CD14-positive monocyte (primary cell): ENCODE measurements around the gene TRIM44. TPM values are rescaled to one million over a fixed set of nuclear protein-coding genes. Genes with fewer than 3 reads are reported as not detected.

Experiments
- DNase-seq, 3 donors: peaks; one replicate each; pipeline ENCODE4 v3.0.0-alpha.2; 2011 to 2022
- H2AFZ ChIP-seq: 2 replicates; pipeline ENCODE4 v1.6.0; 2012; ENCODE audit warnings: mild to moderate bottlenecking, low read depth, low read length, inconsistent platforms; ENCODE audit not compliant: insufficient read depth, poor library complexity, severe bottlenecking
- H3K27ac ChIP-seq, 2 donors: 1 replicate in 1 of 2; 2 replicates in 1 of 2; pipeline ENCODE4 v1.5.1; 2012 to 2013; ENCODE audit warnings: low read length in 2 of 2, control low read depth in 1 of 2, inconsistent platforms in 1 of 2, low read depth in 1 of 2, mild to moderate bottlenecking in 1 of 2
- H3K27me3 ChIP-seq, 2 donors: one replicate each; pipeline versions ENCODE4 v1.6.0 to v1.6.1; 2011 to 2013; ENCODE audit warnings: low read length in 2 of 2; ENCODE audit not compliant: control insufficient read depth in 2 of 2, insufficient read depth in 2 of 2
- H3K36me3 ChIP-seq, 2 donors: replicated peaks in 1 of 2; 1 replicate in 1 of 2; 2 replicates in 1 of 2; pipeline versions ENCODE4 v1.5.1 to v1.6.1; 2012 to 2013; ENCODE audit warnings: low read length in 2 of 2, control low read depth in 1 of 2, inconsistent platforms in 1 of 2, mild to moderate bottlenecking in 1 of 2; ENCODE audit not compliant: insufficient read depth in 2 of 2, control insufficient read depth in 1 of 2
- H3K4me1 ChIP-seq, 2 donors: 1 replicate in 1 of 2; 2 replicates in 1 of 2; pipeline versions ENCODE4 v1.5.1 to v1.6.1; 2012 to 2013; ENCODE audit warnings: low read length in 2 of 2, control low read depth in 1 of 2, inconsistent platforms in 1 of 2, mild to moderate bottlenecking in 1 of 2, moderate library complexity in 1 of 2; ENCODE audit not compliant: insufficient read depth in 2 of 2, control insufficient read depth in 1 of 2
- H3K4me2 ChIP-seq: replicated peaks from 2 replicates; pipeline ENCODE3; 2012; ENCODE audit warnings: low read length, moderate library complexity, mild to moderate bottlenecking; ENCODE audit not compliant: poor library complexity, severe bottlenecking; ENCODE audit errors: extremely low read depth
- H3K4me3 ChIP-seq, 3 experiments: fragments of 200-600 bp in 1 of 3; sonication (generic) in 1 of 3; replicated peaks in 1 of 3; 1 replicate in 2 of 3; 2 replicates in 1 of 3; pipeline ENCODE4 v1.5.1; 2011 to 2013; ENCODE audit warnings: low read length in 3 of 3, mild to moderate bottlenecking in 3 of 3, control low read depth in 2 of 3, low read depth in 2 of 3, inconsistent platforms in 1 of 3, moderate library complexity in 1 of 3
- H3K79me2 ChIP-seq: 2 replicates; pipeline ENCODE4 v1.6.0; 2012; ENCODE audit warnings: mild to moderate bottlenecking, control low read depth, inconsistent platforms, low read length, moderate library complexity; ENCODE audit not compliant: insufficient read depth
- H3K9ac ChIP-seq: 2 replicates; pipeline ENCODE4 v1.6.0; 2017; ENCODE audit warnings: low read length, mild to moderate bottlenecking; ENCODE audit not compliant: insufficient read depth, poor library complexity, severe bottlenecking
- H3K9me3 ChIP-seq, 2 donors: replicated peaks in 1 of 2; 1 replicate in 1 of 2; 2 replicates in 1 of 2; pipeline versions ENCODE4 v1.5.1 to v1.6.1; 2012 to 2013; ENCODE audit warnings: low read length in 2 of 2, control low read depth in 1 of 2; ENCODE audit not compliant: control insufficient read depth in 1 of 2, insufficient read depth in 1 of 2
- H4K20me1 ChIP-seq: 2 replicates; pipeline ENCODE4 v1.6.0; 2012; ENCODE audit warnings: mild to moderate bottlenecking, low read length, control low read depth, moderate library complexity; ENCODE audit not compliant: insufficient read depth
- H3K27ac Mint-ChIP-seq, 7 donors: one replicate each; pipeline ENCODE4 v1.8.0; 2020; ENCODE audit warnings: mild to moderate bottlenecking in 7 of 7, mixed read lengths in 7 of 7, moderate library complexity in 6 of 7, inconsistent platforms in 2 of 7
- H3K27me3 Mint-ChIP-seq, 3 donors: one replicate each; pipeline ENCODE4 v1.8.0; 2021 to 2022; ENCODE audit warnings: low read depth in 3 of 3, mild to moderate bottlenecking in 3 of 3, mixed read lengths in 3 of 3, moderate library complexity in 3 of 3, inconsistent platforms in 1 of 3
- H3K36me3 Mint-ChIP-seq, 2 donors: one replicate each; pipeline ENCODE4 v1.8.0; 2020; ENCODE audit warnings: mixed read lengths in 2 of 2, inconsistent platforms in 1 of 2, mild to moderate bottlenecking in 1 of 2
- H3K4me1 Mint-ChIP-seq: one replicate; pipeline ENCODE4 v1.8.0; 2020; ENCODE audit warnings: mild to moderate bottlenecking, mixed read lengths
- H3K4me3 Mint-ChIP-seq, 2 donors: one replicate each; pipeline ENCODE4 v1.8.0; 2020; ENCODE audit warnings: mild to moderate bottlenecking in 2 of 2, mixed read lengths in 2 of 2, moderate library complexity in 1 of 2
- H3K9me3 Mint-ChIP-seq, 7 donors: one replicate each; pipeline ENCODE4 v1.8.0; 2020 to 2022; ENCODE audit warnings: mixed read lengths in 7 of 7, mild to moderate bottlenecking in 6 of 7, moderate library complexity in 6 of 7, inconsistent platforms in 2 of 7
- CTCF ChIP-seq: fragments of 200-600 bp; IDR thresholded peaks from one replicate; pipeline ENCODE4 v1.8.0; 2022; ENCODE audit warnings: antibody characterized with exemption, mild to moderate bottlenecking
- WGBS: methylation state at CpG from one replicate; pipeline ENCODE4 v1.1.5; 2013; ENCODE audit warnings: missing lambda C conversion rate; ENCODE audit not compliant: insufficient coverage; 5-methylcytosine and 5-hydroxymethylcytosine counted together
- intact Hi-C, 2 donors: fragments of 100-400 bp; cut with micrococcal nuclease; formaldehyde crosslinking; loops; one replicate each; pipeline versions ENCODE4 v1.15.0 to v1.15.1; 2023
- polyA plus RNA-seq, 3 donors: library from polyadenylated mRNA; depleted of rRNA in 1 of 3; unstranded in 2 of 3; stranded (reverse) in 1 of 3; fragments of 300-500 nt in 2 of 3; fragments of >200 nt in 1 of 3; fragmentation: Illumina TruSeq in 2 of 3; gene quantifications; 1 replicate in 2 of 3; 2 replicates in 1 of 3; pipeline ENCODE4 v1.2.3, GENCODE V29; 2012 to 2021

TRIM44 gene
- polyA plus RNA-seq, 3 donors, result 25.3 to 47.1 (median 45.9) TPM

DNA sequence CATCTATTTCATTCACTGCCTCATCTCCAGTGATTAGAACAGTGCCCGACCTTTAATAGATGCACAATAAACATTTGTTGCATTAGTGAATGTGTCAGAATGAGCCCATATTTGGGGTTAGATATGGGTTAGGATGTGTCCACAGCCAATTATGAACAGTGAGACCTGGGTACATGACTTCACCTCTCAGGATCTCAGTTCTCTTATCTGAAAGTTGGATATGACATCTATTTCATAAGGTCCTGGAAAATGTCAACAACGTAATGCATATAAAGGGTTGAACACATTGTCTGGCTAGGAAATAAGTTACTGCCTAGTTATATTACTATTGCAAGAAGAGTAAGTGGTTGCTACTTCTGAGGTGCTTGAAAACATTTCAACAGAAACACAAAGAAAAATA, 201.6 kb downstream of the TRIM44 start:
- H3K9me3 ChIP-seq, result peaks cover 0 to 8% of the 10 kb centered on the region in 2 donors
- H3K36me3 ChIP-seq, result no peaks in the 10 kb centered on the region
- no peak overlapping the region for H3K27ac Mint-ChIP-seq
- no peak overlapping the region for H2AFZ ChIP-seq
- H3K79me2 ChIP-seq, result no peaks in the 10 kb centered on the region
- no peak for DNase-seq
- H3K27me3 Mint-ChIP-seq, result peaks cover under 1 to 3% (median under 1%) of the 10 kb centered on the region in 3 donors
- TF ChIP-seq CTCF, result no peak
- no peak overlapping the region for H3K27ac ChIP-seq
- H3K4me1 Mint-ChIP-seq, result no peaks in the 10 kb centered on the region
- no peak overlapping the region for H3K4me3 Mint-ChIP-seq
- peaks cover 11 to 17% (median 14%) of the 10 kb centered on the region in 7 donors for H3K9me3 Mint-ChIP-seq
- H3K4me3 ChIP-seq, result no peak overlapping the region
- no peak overlapping the region for H3K4me2 ChIP-seq
- intact Hi-C loops, result no loop called here
- no peaks in the 10 kb centered on the region for H3K4me1 ChIP-seq
- H3K27me3 ChIP-seq, result no peaks in the 10 kb centered on the region
- peaks cover 0 to 3% of the 10 kb centered on the region in 2 donors for H3K36me3 Mint-ChIP-seq
- H3K9ac ChIP-seq, result no peak overlapping the region
- WGBS, result no CpG with 5 or more reads among the region's 2 CpGs
- H4K20me1 ChIP-seq, result no peaks in the 10 kb centered on the region

DNA sequence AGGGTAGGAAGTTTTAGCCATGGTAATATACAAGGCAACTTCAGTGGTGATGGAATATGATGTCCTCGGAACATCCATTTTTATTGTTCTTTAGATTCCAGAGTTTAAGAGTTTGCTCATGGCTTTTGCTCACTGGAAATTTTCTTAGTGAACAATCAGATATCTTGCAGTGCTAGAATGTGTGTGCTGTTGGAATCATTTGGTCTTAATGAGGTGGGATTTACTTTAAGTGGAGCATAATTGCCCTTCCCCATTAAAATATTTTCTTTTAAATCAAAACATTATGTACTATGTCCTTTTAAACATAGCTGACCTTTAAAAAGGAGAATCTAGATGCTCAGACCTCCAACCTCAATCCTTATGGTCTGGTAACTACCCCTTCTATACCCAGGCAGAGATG, 204.0 kb downstream of the TRIM44 start:
- intact Hi-C loops, result no loop called here
- no peaks in the 10 kb centered on the region for H3K27me3 ChIP-seq

More for the DNA sequence above, 204.0 kb downstream of the TRIM44 start:
- Histone ChIP-seq H3K9ac (no peak overlapping the region), H2AFZ (no peak overlapping the region), H3K4me3 (no peak overlapping the region), H3K27ac (no peak overlapping the region), H4K20me1 (no peaks in the 10 kb centered on the region), H3K4me2 (no peak overlapping the region), H3K9me3 (peaks cover 0 to 10% of the 10 kb centered on the region in 2 donors), H3K36me3 (no peaks in the 10 kb centered on the region), H3K4me1 (peaks cover 0 to 3% of the 10 kb centered on the region in 2 donors), H3K79me2 (no peaks in the 10 kb centered on the region)
- peaks cover 8% of the 10 kb centered on the region for H3K4me1 Mint-ChIP-seq
- H3K27me3 Mint-ChIP-seq, result peaks cover 0 to 2% (median 0%) of the 10 kb centered on the region in 3 donors
- no peak overlapping the region for H3K27ac Mint-ChIP-seq
- no peak for TF ChIP-seq CTCF
- H3K9me3 Mint-ChIP-seq, result peaks cover 11 to 20% (median 16%) of the 10 kb centered on the region in 7 donors
- 80% methylated on average over 1 of the region's 1 CpG for WGBS
- DNase-seq, result no peak
- no peak overlapping the region for H3K4me3 Mint-ChIP-seq
- H3K36me3 Mint-ChIP-seq, result peaks cover 0 to 3% of the 10 kb centered on the region in 2 donors

Other genes starting within 250 kb of the TRIM44 start
- gene SLC1A2, start 243.2 kb upstream of the TRIM44 start, polyA plus RNA-seq, result under 1 TPM in 1 of 3 donors, not detected in 2; 0.07 TPM
- gene PAMR1, start 137.2 kb upstream of the TRIM44 start, polyA plus RNA-seq, result not detected
- under 1 TPM in 1 of 3 donors, not detected in 2; 0.05 TPM for gene FJX1, start 44.3 kb upstream of the TRIM44 start, polyA plus RNA-seq